ENCODE data around the gene DPP3. TPM values are rescaled to one million over a fixed set of nuclear protein-coding genes. Genes with fewer than 3 reads are reported as not detected.

Gene DPP3
- polyA plus RNA-seq, 5 donors: 13.5 to 25.4 (median 15.8) TPM

DNA sequence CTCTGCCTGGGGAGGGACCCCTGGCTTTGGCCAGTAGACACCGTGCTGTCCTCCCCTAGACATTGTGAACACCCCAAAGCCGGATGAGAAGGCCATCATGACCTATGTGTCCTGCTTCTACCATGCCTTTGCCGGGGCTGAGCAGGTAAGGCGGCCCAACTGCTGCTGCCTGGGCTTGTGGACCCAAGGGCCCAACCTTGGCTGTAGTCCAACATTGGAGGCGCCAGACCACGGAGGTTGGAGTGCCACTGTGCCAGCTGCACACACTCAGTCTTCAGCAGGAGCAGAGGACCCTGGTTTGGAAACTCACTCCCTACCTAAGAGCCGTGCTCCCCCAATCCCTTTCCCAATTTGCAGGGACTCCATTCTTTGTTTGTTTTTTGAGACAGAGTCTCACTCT lies 75.9 kb downstream of the DPP3 start:
- no peak for DNase-seq

DNA sequence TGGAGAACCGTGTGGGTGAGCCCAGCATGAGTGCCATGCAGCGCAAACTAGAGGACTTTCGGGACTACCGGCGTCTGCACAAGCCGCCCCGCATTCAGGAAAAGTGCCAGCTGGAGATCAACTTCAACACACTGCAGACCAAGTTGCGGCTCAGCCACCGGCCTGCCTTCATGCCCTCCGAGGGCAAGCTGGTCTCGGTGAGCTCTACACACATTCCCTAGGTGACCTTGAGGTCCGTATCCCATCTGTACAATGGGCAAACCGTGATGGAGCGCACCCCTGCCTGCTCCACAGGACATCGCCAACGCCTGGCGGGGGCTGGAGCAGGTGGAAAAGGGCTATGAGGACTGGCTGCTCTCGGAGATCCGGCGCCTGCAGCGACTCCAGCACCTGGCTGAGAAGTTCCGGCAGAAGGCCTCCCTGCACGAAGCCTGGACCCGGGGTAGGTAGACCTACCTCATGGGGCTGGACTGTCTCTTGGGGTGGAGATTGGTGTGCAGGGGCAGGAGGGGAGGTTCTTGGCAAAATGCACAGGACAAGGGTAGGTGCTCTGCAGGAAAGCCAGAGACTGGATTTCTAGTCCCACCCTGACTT lies 77.6 kb downstream of the DPP3 start:
- DNase-seq: no peak

Other genes with a start within 250 kb of the DPP3 start
- 10 to 100 TPM; 15.5 to 28.9 (median 21.4) TPM for gene KLC2, start 222.7 kb upstream of the DPP3 start, polyA plus RNA-seq (ENCODE audit: insufficient read depth in 1 of 5, insufficient read length in 5 of 5, low replicate concordance in 1 of 5)
- 100 to 1,000 TPM; 107 to 161 (median 120) TPM for gene RAB1B, start 211.8 kb upstream of the DPP3 start, polyA plus RNA-seq (ENCODE audit: insufficient read depth in 1 of 5, insufficient read length in 5 of 5, low replicate concordance in 1 of 5)
- gene CNIH2, start 202.3 kb upstream of the DPP3 start, polyA plus RNA-seq (ENCODE audit: insufficient read depth in 1 of 5, insufficient read length in 5 of 5, low replicate concordance in 1 of 5): 1 to 10 TPM; 3.4 to 5.2 (median 4.0) TPM
- gene YIF1A, start 191.3 kb upstream of the DPP3 start, polyA plus RNA-seq (ENCODE audit: insufficient read depth in 1 of 5, insufficient read length in 5 of 5, low replicate concordance in 1 of 5): 10 to 100 TPM; 26.3 to 66.5 (median 38.8) TPM
- gene TMEM151A, start 188.5 kb upstream of the DPP3 start, polyA plus RNA-seq (ENCODE audit: insufficient read depth in 1 of 5, insufficient read length in 5 of 5, low replicate concordance in 1 of 5): under 1 TPM; 0.33 to 0.51 (median 0.40) TPM
- 100 to 1,000 TPM in 2 of 5 donors, 10 to 100 TPM in 3; 67.2 to 162 (median 89.2) TPM for gene CD248, start 163.4 kb upstream of the DPP3 start, polyA plus RNA-seq (ENCODE audit: insufficient read depth in 1 of 5, insufficient read length in 5 of 5, low replicate concordance in 1 of 5)
- 1 to 10 TPM; 2.1 to 4.5 (median 3.5) TPM for gene RIN1, start 144.0 kb upstream of the DPP3 start, polyA plus RNA-seq (ENCODE audit: insufficient read depth in 1 of 5, insufficient read length in 5 of 5, low replicate concordance in 1 of 5)
- 10 to 100 TPM; 21.8 to 32.5 (median 25.1) TPM for gene BRMS1, start 135.3 kb upstream of the DPP3 start, polyA plus RNA-seq (ENCODE audit: insufficient read depth in 1 of 5, insufficient read length in 5 of 5, low replicate concordance in 1 of 5)
- 10 to 100 TPM; 28.1 to 38.5 (median 31.5) TPM for gene B4GAT1, start 132.8 kb upstream of the DPP3 start, polyA plus RNA-seq (ENCODE audit: insufficient read depth in 1 of 5, insufficient read length in 5 of 5, low replicate concordance in 1 of 5)
- gene SLC29A2, start 108.7 kb upstream of the DPP3 start, polyA plus RNA-seq (ENCODE audit: insufficient read depth in 1 of 5, insufficient read length in 5 of 5, low replicate concordance in 1 of 5): 10 to 100 TPM in 2 of 5 donors, 1 to 10 TPM in 3; 7.1 to 12.0 (median 9.5) TPM
- gene NPAS4, start 59.4 kb upstream of the DPP3 start, polyA plus RNA-seq (ENCODE audit: insufficient read depth in 1 of 5, insufficient read length in 5 of 5, low replicate concordance in 1 of 5): under 1 TPM; 0.14 to 0.38 (median 0.17) TPM
- gene MRPL11, start 41.6 kb upstream of the DPP3 start, polyA plus RNA-seq (ENCODE audit: insufficient read depth in 1 of 5, insufficient read length in 5 of 5, low replicate concordance in 1 of 5): 10 to 100 TPM; 63.2 to 78.7 (median 73.0) TPM
- 1 to 10 TPM; 4.1 to 6.2 (median 4.6) TPM for gene PELI3, start 13.5 kb upstream of the DPP3 start, polyA plus RNA-seq (ENCODE audit: insufficient read depth in 1 of 5, insufficient read length in 5 of 5, low replicate concordance in 1 of 5)
- 10 to 100 TPM; 54.5 to 80.1 (median 58.5) TPM for gene BBS1, start 30.2 kb downstream of the DPP3 start, polyA plus RNA-seq (ENCODE audit: insufficient read depth in 1 of 5, insufficient read length in 5 of 5, low replicate concordance in 1 of 5)
- gene ZDHHC24, start 65.6 kb downstream of the DPP3 start, polyA plus RNA-seq (ENCODE audit: insufficient read depth in 1 of 5, insufficient read length in 5 of 5, low replicate concordance in 1 of 5): 1 to 10 TPM; 3.8 to 6.9 (median 5.7) TPM
- gene ACTN3, start 66.5 kb downstream of the DPP3 start, polyA plus RNA-seq (ENCODE audit: insufficient read depth in 1 of 5, insufficient read length in 5 of 5, low replicate concordance in 1 of 5): 1 to 10 TPM in 1 of 5 donors, under 1 TPM in 1, not detected in 3; 0.24 to 3.8 TPM
- gene CTSF, start 88.2 kb downstream of the DPP3 start, polyA plus RNA-seq (ENCODE audit: insufficient read depth in 1 of 5, insufficient read length in 5 of 5, low replicate concordance in 1 of 5): 10 to 100 TPM; 33.9 to 54.7 (median 51.8) TPM
- under 1 TPM; 0.10 to 0.18 (median 0.15) TPM for gene CCDC87, start 112.6 kb downstream of the DPP3 start, polyA plus RNA-seq (ENCODE audit: insufficient read depth in 1 of 5, insufficient read length in 5 of 5, low replicate concordance in 1 of 5)
- 10 to 100 TPM; 69.4 to 95.7 (median 82.2) TPM for gene CCS, start 112.8 kb downstream of the DPP3 start, polyA plus RNA-seq (ENCODE audit: insufficient read depth in 1 of 5, insufficient read length in 5 of 5, low replicate concordance in 1 of 5)
- gene RBM14, start 136.2 kb downstream of the DPP3 start, polyA plus RNA-seq (ENCODE audit: insufficient read depth in 1 of 5, insufficient read length in 5 of 5, low replicate concordance in 1 of 5): 10 to 100 TPM; 69.2 to 90.3 (median 81.2) TPM
- 100 to 1,000 TPM; 222 to 239 (median 232) TPM for gene RBM4, start 158.3 kb downstream of the DPP3 start, polyA plus RNA-seq (ENCODE audit: insufficient read depth in 1 of 5, insufficient read length in 5 of 5, low replicate concordance in 1 of 5)
- gene RBM4B, start 197.5 kb downstream of the DPP3 start, polyA plus RNA-seq (ENCODE audit: insufficient read depth in 1 of 5, insufficient read length in 5 of 5, low replicate concordance in 1 of 5): 10 to 100 TPM; 68.7 to 81.9 (median 76.5) TPM
- 10 to 100 TPM in 2 of 5 donors, 1 to 10 TPM in 3; 6.1 to 11.5 (median 8.2) TPM for gene SPTBN2, start 248.8 kb downstream of the DPP3 start, polyA plus RNA-seq (ENCODE audit: insufficient read depth in 1 of 5, insufficient read length in 5 of 5, low replicate concordance in 1 of 5)